GM23338 (cell line): Measurements from ENCODE around the gene GAS2. TPM values are rescaled to one million over a fixed set of nuclear protein-coding genes. Genes with fewer than 3 reads are reported as not detected.

Experiments
- ATAC-seq: fragments of 200-7000 bp; cut with Tn5 transposase; 3 replicates; pipeline ENCODE4 v1.9.1; 2020
- DNase-seq: peaks from one replicate; pipeline ENCODE4 v3.0.0-alpha.2; 2015; ENCODE audit warnings: low spot score
- H2AFZ ChIP-seq: fragments of 200-600 bp; sonication (generic); 2 replicates; pipeline ENCODE4 v1.8.0; 2016; ENCODE audit warnings: antibody characterized with exemption, mild to moderate bottlenecking, moderate library complexity
- H3F3A ChIP-seq: fragments of 200-600 bp; sonication (generic); replicated peaks from 2 replicates; pipeline ENCODE4 v1.8.0; 2017; ENCODE audit warnings: antibody characterized with exemption, mixed run types, low read depth
- H3K27ac ChIP-seq: fragments of 200-600 bp; sonication (generic); 2 replicates; pipeline ENCODE4 v1.6.1; 2016; ENCODE audit warnings: low read depth
- H3K27me3 ChIP-seq: fragments of 200-600 bp; sonication (generic); 2 replicates; pipeline ENCODE4 v1.8.0; 2016; ENCODE audit warnings: mild to moderate bottlenecking, mixed run types, moderate library complexity; ENCODE audit not compliant: insufficient read depth
- H3K36me3 ChIP-seq: fragments of 200-600 bp; sonication (generic); 2 replicates; pipeline ENCODE4 v1.8.0; 2016; ENCODE audit warnings: mild to moderate bottlenecking; ENCODE audit not compliant: insufficient read depth
- H3K4me1 ChIP-seq: fragments of 200-600 bp; sonication (generic); 2 replicates; pipeline ENCODE4 v1.8.0; 2016; ENCODE audit warnings: mild to moderate bottlenecking, moderate library complexity; ENCODE audit not compliant: insufficient read depth
- H3K4me2 ChIP-seq: fragments of 200-600 bp; sonication (generic); 2 replicates; pipeline ENCODE4 v1.7.1; 2017; ENCODE audit warnings: mixed run types
- H3K4me3 ChIP-seq: fragments of 200-600 bp; sonication (generic); 2 replicates; pipeline ENCODE4 v1.6.1; 2016; ENCODE audit warnings: mixed run types
- H3K79me2 ChIP-seq: fragments of 200-600 bp; sonication (generic); replicated peaks from 2 replicates; pipeline ENCODE4 v1.8.0; 2017; ENCODE audit warnings: mild to moderate bottlenecking; ENCODE audit not compliant: insufficient read depth
- H3K9me2 ChIP-seq: fragments of 200-600 bp; sonication (generic); 2 replicates; pipeline ENCODE4 v1.8.0; 2017; ENCODE audit not compliant: insufficient read depth
- H4K20me1 ChIP-seq: fragments of 200-600 bp; sonication (generic); replicated peaks from 2 replicates; pipeline ENCODE4 v1.8.0; 2017; ENCODE audit warnings: mild to moderate bottlenecking; ENCODE audit not compliant: insufficient read depth
- H3K27ac Mint-ChIP-seq: 2 replicates; pipeline ENCODE4 v1.8.0; 2020; ENCODE audit warnings: inconsistent platforms, mild to moderate bottlenecking, moderate library complexity, mixed read lengths
- H3K27me3 Mint-ChIP-seq: 3 replicates; pipeline ENCODE4 v1.8.0; 2022; ENCODE audit warnings: low read depth, mild to moderate bottlenecking, moderate library complexity, mixed read lengths, inconsistent platforms; ENCODE audit not compliant: insufficient read depth, poor library complexity
- H3K36me3 Mint-ChIP-seq: 3 replicates; pipeline ENCODE4 v1.8.0; 2021; ENCODE audit warnings: low read depth, mild to moderate bottlenecking, inconsistent platforms, moderate library complexity, mixed read lengths
- H3K4me1 Mint-ChIP-seq: 3 replicates; pipeline ENCODE4 v1.8.0; 2020; ENCODE audit warnings: mild to moderate bottlenecking, inconsistent platforms, mixed read lengths
- H3K4me3 Mint-ChIP-seq: 3 replicates; pipeline ENCODE4 v1.8.0; 2021; ENCODE audit warnings: moderate library complexity, mild to moderate bottlenecking, inconsistent platforms, mixed read lengths
- H3K9me3 Mint-ChIP-seq: 3 replicates; pipeline ENCODE4 v1.8.0; 2020; ENCODE audit warnings: moderate library complexity, mild to moderate bottlenecking, inconsistent platforms, mixed read lengths
- CREB1 ChIP-seq: fragments of 250-450 bp; sonication (Bioruptor Pico); IDR thresholded peaks from 2 replicates; pipeline ENCODE4 v1.5.0; 2020; ENCODE audit warnings: low read depth, mild to moderate bottlenecking, moderate library complexity
- CTCF ChIP-seq, 2 experiments: fragments of 200-600 bp in 1 of 2; sonication (generic) in 1 of 2; conservative IDR thresholded peaks; 2 replicates each; pipeline versions ENCODE4 v1.5.1 to v1.6.1; 2016 to 2017; ENCODE audit warnings: antibody characterized with exemption in 2 of 2, low read depth in 2 of 2, mild to moderate bottlenecking in 2 of 2, moderate library complexity in 1 of 2
- EZH2 ChIP-seq: fragments of 200-600 bp; sonication (generic); IDR thresholded peaks from one replicate; pipeline ENCODE4 v1.8.0; 2017; ENCODE audit warnings: antibody characterized with exemption, mild to moderate bottlenecking, low read depth; ENCODE audit not compliant: unreplicated experiment
- EZH2phosphoT487 ChIP-seq: fragments of 200-600 bp; sonication (generic); IDR thresholded peaks from one replicate; pipeline ENCODE4 v1.8.1; 2018; ENCODE audit warnings: antibody characterized with exemption; ENCODE audit not compliant: unreplicated experiment
- JUNB ChIP-seq: IDR thresholded peaks from one replicate; pipeline ENCODE4 v1.6.1; 2016; ENCODE audit warnings: antibody characterized with exemption; ENCODE audit not compliant: unreplicated experiment
- NANOG ChIP-seq: IDR thresholded peaks from 2 replicates; pipeline ENCODE4 v1.6.1; 2016; ENCODE audit warnings: antibody characterized with exemption, borderline replicate concordance
- POLR2AphosphoS5 ChIP-seq: IDR thresholded peaks from 2 replicates; pipeline ENCODE4 v1.6.1; 2016; ENCODE audit warnings: antibody characterized with exemption, low read depth
- REST ChIP-seq: IDR thresholded peaks from one replicate; pipeline ENCODE4 v1.6.1; 2018; ENCODE audit warnings: antibody characterized with exemption; ENCODE audit not compliant: unreplicated experiment
- ZNF114 ChIP-seq: fragments of 250-450 bp; sonication (Bioruptor Pico); IDR thresholded peaks from 2 replicates; pipeline ENCODE4 v1.5.0; 2020; ENCODE audit warnings: mild to moderate bottlenecking, moderate library complexity
- ZNF331 ChIP-seq: fragments of 250-450 bp; sonication (Bioruptor Pico); IDR thresholded peaks from 2 replicates; pipeline ENCODE4 v1.5.0; 2020; ENCODE audit warnings: low read depth, mild to moderate bottlenecking, moderate library complexity
- ZNF462 ChIP-seq: fragments of 250-450 bp; sonication (Bioruptor Pico); IDR thresholded peaks from 2 replicates; pipeline ENCODE4 v1.5.0; 2020; ENCODE audit warnings: mild to moderate bottlenecking, moderate library complexity
- polyA plus RNA-seq: library from polyadenylated mRNA; unstranded; fragments of >200 nt; fragmentation: Nextera tagmentation; extraction: Ambion mirVana; gene quantifications from 2 replicates; pipeline ENCODE4 v1.2.1, GENCODE V29; 2016
- total RNA-seq: library from RNA; depleted of rRNA; stranded (reverse); fragments of >200 nt; shearing (Covaris generic); gene quantifications from 2 replicates; pipeline ENCODE4 v1.2.3, GENCODE V29; 2014
- TF ChIP-seq, protein P1 (sequence below): IDR thresholded peaks from 2 replicates; pipeline ENCODE4 v1.6.1; 2016; ENCODE audit warnings: antibody characterized with exemption

The GAS2 gene
- total and polyA plus RNA-seq, 2 experiments from 2014 or later: 2.6 to 6.7 TPM

- TF ChIP-seq ZNF462 (CRISPR knock-in tag) (no peak), EZH2phosphoT487 (no peak), JUNB (no peak), CREB1 (no peak), ZNF114 (CRISPR knock-in tag) (no peak), NANOG (no peak), POLR2AphosphoS5 (no peak), EZH2 (no peak)
These were observed 9.2 kb upstream of the GAS2 start (continued) for GRCh38 chr11:22657101-22657694.

DNA sequence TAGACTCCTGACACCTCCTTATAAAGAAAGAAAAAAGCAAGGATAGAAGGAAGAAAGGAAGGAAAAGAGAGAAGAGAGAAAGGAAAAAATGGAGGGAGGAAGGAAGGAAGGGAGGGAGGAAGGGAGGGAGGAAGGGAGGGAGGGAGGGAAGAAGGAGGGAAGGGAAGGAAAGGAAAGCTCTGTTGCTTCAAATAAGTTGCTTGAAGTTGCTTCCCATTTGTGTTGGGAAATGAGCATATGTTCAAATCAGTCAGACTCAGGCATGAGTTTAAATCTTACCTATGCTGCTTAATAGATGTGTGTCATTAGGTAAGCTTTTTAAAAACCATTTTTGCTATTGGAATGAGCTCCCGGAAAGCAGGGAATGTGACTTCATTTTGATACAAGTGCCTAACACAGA is 6.6 kb upstream of the GAS2 start:
- ATAC-seq (no peak), DNase-seq (no peak)
- no peaks in the 10 kb centered on the region for H3K9me3 Mint-ChIP-seq
- H3K36me3 Mint-ChIP-seq: no peaks in the 10 kb centered on the region
- Histone ChIP-seq H3F3A (no peaks in the 10 kb centered on the region), H3K27ac (no peak overlapping the region), H3K79me2 (no peaks in the 10 kb centered on the region), H3K9me2 (no peaks in the 10 kb centered on the region), H3K27me3 (no peaks in the 10 kb centered on the region), H2AFZ (no peak overlapping the region), H3K4me1 (peaks cover 17% of the 10 kb centered on the region), H3K4me3 (no peak overlapping the region), H3K4me2 (no peak overlapping the region), H4K20me1 (no peaks in the 10 kb centered on the region), H3K36me3 (no peaks in the 10 kb centered on the region)
- no peak overlapping the region for H3K27ac Mint-ChIP-seq
- no peak overlapping the region for H3K4me3 Mint-ChIP-seq
- H3K27me3 Mint-ChIP-seq: no peaks in the 10 kb centered on the region
- H3K4me1 Mint-ChIP-seq: peaks cover 21% of the 10 kb centered on the region
- TF ChIP-seq CREB1: no peak
- no peak for TF ChIP-seq CTCF (conservative IDR thresholded peaks at IDR 0.05; ENCODE audit: low read depth in 2 of 2)
- TF ChIP-seq NANOG: no peak
- no peak for TF ChIP-seq EZH2
- no peak for TF ChIP-seq ZNF331 (CRISPR knock-in tag)
- no peak for TF ChIP-seq ZNF114 (CRISPR knock-in tag)
- TF ChIP-seq, protein P1, sequence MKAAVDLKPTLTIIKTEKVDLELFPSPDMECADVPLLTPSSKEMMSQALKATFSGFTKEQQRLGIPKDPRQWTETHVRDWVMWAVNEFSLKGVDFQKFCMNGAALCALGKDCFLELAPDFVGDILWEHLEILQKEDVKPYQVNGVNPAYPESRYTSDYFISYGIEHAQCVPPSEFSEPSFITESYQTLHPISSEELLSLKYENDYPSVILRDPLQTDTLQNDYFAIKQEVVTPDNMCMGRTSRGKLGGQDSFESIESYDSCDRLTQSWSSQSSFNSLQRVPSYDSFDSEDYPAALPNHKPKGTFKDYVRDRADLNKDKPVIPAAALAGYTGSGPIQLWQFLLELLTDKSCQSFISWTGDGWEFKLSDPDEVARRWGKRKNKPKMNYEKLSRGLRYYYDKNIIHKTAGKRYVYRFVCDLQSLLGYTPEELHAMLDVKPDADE: no peak
- no peak for TF ChIP-seq JUNB
- TF ChIP-seq EZH2phosphoT487: no peak
- TF ChIP-seq REST: no peak
- no peak for TF ChIP-seq POLR2AphosphoS5
